Lower leg skin (tissue), 4 donors: Measurements from ENCODE around the gene STAU1. TPM values are rescaled to one million over a fixed set of nuclear protein-coding genes. Genes with fewer than 3 reads are reported as not detected.
"Not testable (repeated sequence)": the region's sequence is repeated elsewhere in the genome, so short reads cannot be mapped to it uniquely, and the experiment has no call there.

Source experiments
- DNase-seq, 2 donors: peaks; one replicate each; pipeline ENCODE4 v3.0.0-alpha.2; 2019; ENCODE audit warnings: low spot score in 2 of 2
- H3K4me3 ChIP-seq: fragments of 200-600 bp; sonication (generic); 2 replicates; pipeline ENCODE4 v1.5.1; 2017; ENCODE audit warnings: mild to moderate bottlenecking, low read depth; ENCODE audit not compliant: poor library complexity, severe bottlenecking
- CTCF ChIP-seq, 3 donors: fragments of 450-650 bp; IDR thresholded peaks; one replicate each; pipeline ENCODE4 v1.5.1; 2016; ENCODE audit warnings: antibody characterized with exemption in 3 of 3, mild to moderate bottlenecking in 3 of 3, moderate library complexity in 2 of 3
- POLR2A ChIP-seq, 2 donors: fragments of 450-650 bp; IDR thresholded peaks; one replicate each; pipeline ENCODE4 v1.6.1; 2016 to 2017; ENCODE audit warnings: antibody characterized with exemption in 2 of 2, mild to moderate bottlenecking in 1 of 2, moderate library complexity in 1 of 2
- WGBS, 2 donors: methylation state at CpG; one replicate each; pipeline ENCODE4 v1.1.5; 2018; 5-methylcytosine and 5-hydroxymethylcytosine counted together
- intact Hi-C: fragments of 100-400 bp; cut with DNase I; formaldehyde crosslinking; loops from one replicate; pipeline ENCODE4 v1.15.0; 2023; ENCODE audit warnings: low total_unique reads
- total RNA-seq, 4 donors: library from RNA; depleted of rRNA; stranded (reverse); fragments of >200 nt; gene quantifications; one replicate each; pipeline ENCODE4 v1.1.0, GENCODE V29; 2016

The STAU1 gene
- total RNA-seq, 4 donors from 2014 or later: 68.4 to 90.0 (median 77.0) TPM

- DNase-seq: no peak
- 65 to 68% methylated on average over 27 to 28 of the region's 28 CpGs for WGBS, 2 donors
- intact Hi-C loops: loop anchor here (5.0 kb wide), 1 partner anchor 88 kb away; no protein-coding TSS in a partner anchor
- peak overlapping the region; percentile 60 for H3K4me3 ChIP-seq
- TF ChIP-seq CTCF (IDR thresholded peaks at IDR 0.05) (no peak), POLR2A (IDR thresholded peaks at IDR 0.05) (no peak)
Observed at GRCh38 chr20:49219924-49220831, 32.0 kb upstream of the STAU1 start.

DNA sequence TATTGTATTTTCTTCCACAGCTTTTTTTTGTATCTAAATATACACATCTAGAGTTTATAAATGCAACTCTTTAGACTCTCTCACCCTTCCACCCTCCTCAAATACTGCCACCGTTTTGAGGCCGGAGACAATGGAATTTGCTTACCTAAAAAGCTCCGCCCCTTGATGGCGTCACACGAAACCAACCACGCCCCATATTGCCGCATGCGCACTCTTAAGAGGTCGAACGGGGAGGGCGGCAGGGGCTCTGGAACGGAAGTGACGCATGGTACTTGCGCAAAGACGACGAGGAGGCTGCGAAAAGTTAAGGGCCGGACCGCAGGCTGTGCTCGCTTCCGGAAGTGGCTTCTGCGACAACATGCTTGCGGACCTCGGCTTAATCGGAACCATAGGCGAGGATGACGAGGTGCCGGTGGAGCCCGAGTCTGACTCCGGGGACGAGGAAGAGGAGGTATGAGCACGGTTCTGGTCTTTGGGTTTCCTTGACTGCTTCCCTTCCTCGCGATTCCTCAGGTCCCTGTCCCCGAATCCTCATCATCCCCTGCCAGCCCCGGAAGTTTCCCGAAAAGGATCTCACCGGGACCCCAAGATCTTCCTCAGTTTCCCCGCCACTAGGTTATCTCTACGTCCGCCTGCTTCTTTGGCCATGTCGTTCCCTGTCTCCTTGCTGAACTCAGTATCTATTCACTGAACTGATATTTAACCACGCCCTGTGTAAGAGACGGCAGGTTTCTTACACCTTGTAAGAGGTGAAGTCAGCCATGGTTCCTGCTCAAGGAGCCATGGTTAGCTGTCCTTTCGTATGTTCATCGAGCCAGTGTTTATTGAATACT, 31.2 kb upstream of the STAU1 start, which contains the start of gene DDX27:
TSS of gene DDX27 (plus strand) at position 326 of the 833 bp plus-strand sequence. CDS start at position 359, 33 bp downstream.
- peak within 1 kb of the TSS; percentile 60 for H3K4me3 ChIP-seq
- intact Hi-C loops: loop anchor here (5.0 kb wide), 1 partner anchor 87 kb away; no protein-coding TSS in a partner anchor
- 0 to 1% methylated on average over 46 of the region's 46 CpGs for WGBS, 2 donors
- TF ChIP-seq POLR2A (IDR thresholded peaks at IDR 0.05) (peak in 1 of 2 donors; percentile 38), CTCF (IDR thresholded peaks at IDR 0.05) (no peak)
- peak; percentile 99 to 100 for DNase-seq

- intact Hi-C loops: loop anchor here (5.0 kb wide), 1 partner anchor 86 kb away; no protein-coding TSS in a partner anchor
- H3K4me3 ChIP-seq: not testable (repeated sequence)
- DNase-seq: peak in 1 of 2 donors; percentile 85
- WGBS, 2 donors: 58% methylated on average over 13 of the region's 13 CpGs
Observed at GRCh38 chr20:49218739-49219090, 30.6 kb upstream of the STAU1 start.

- 13 to 15% methylated on average over 11 of the region's 11 CpGs for WGBS, 2 donors
- no peak for TF ChIP-seq POLR2A (IDR thresholded peaks at IDR 0.05)
- TF ChIP-seq CTCF (IDR thresholded peaks at IDR 0.05): peak in 1 of 3 donors; percentile 80
- H3K4me3 ChIP-seq: no peak overlapping the region
- peak; percentile 91 to 99 for DNase-seq
- intact Hi-C loops: loop anchor here (5.0 kb wide), 1 partner anchor 85 kb away; no protein-coding TSS in a partner anchor
Observed at GRCh38 chr20:49216991-49217578, 29.0 kb upstream of the STAU1 start.

- no peak for DNase-seq
- TF ChIP-seq POLR2A (IDR thresholded peaks at IDR 0.05): no peak
- TF ChIP-seq CTCF (IDR thresholded peaks at IDR 0.05): no peak
- intact Hi-C loops: loop anchor here (5.0 kb wide), 1 partner anchor 83 kb away; no protein-coding TSS in a partner anchor
- no peak overlapping the region for H3K4me3 ChIP-seq
- 91 to 92% methylated on average over 3 of the region's 3 CpGs for WGBS, 2 donors
Observed at GRCh38 chr20:49215232-49215631, 27.1 kb upstream of the STAU1 start.
